K562 (cell line): ENCODE data around the gene PNMA8A. TPM values are rescaled to one million over a fixed set of nuclear protein-coding genes. Genes with fewer than 3 reads are reported as not detected.

Experiments
- BCL6 ChIP-seq: fragments of 250-450 bp; sonication (Bioruptor Pico); IDR thresholded peaks from 2 replicates; pipeline ENCODE4 v1.4.0; 2020
- CTCF ChIP-seq, 3 experiments: IDR thresholded peaks in 2 of 3; conservative IDR thresholded peaks in 1 of 3; 2 replicates each; pipeline ENCODE4 v1.5.1; 2011 to 2012; ENCODE audit warnings: low read length in 3 of 3, mild to moderate bottlenecking in 3 of 3, control low read depth in 2 of 3, improper control_type of control experiment in 1 of 3, inconsistent platforms in 1 of 3, low read depth in 1 of 3, mixed read lengths in 1 of 3, moderate library complexity in 1 of 3; ENCODE audit not compliant: insufficient read depth in 2 of 3
- DEAF1 ChIP-seq: fragments of 450-650 bp; formaldehyde crosslinking; IDR thresholded peaks from 2 replicates; pipeline ENCODE4 v1.4.0; 2020; ENCODE audit warnings: mild to moderate bottlenecking, moderate library complexity
- EHMT2 ChIP-seq: fragments of 450-650 bp; IDR thresholded peaks from 2 replicates; pipeline ENCODE4 v1.6.1; 2018; ENCODE audit warnings: antibody characterized with exemption
- LARP7 ChIP-seq: fragments of 450-650 bp; IDR thresholded peaks from 2 replicates; pipeline ENCODE4 v1.6.1; 2016
- MIER1 ChIP-seq: fragments of 450-650 bp; IDR thresholded peaks from 2 replicates; pipeline ENCODE4 v1.6.1; 2016; ENCODE audit warnings: antibody characterized with exemption, mild to moderate bottlenecking, low read depth
- PRDM10 ChIP-seq: fragments of 450-650 bp; IDR thresholded peaks from 2 replicates; pipeline ENCODE4 v1.6.1; 2018; ENCODE audit not compliant: partially characterized antibody
- PRPF4 ChIP-seq: fragments of 200-400 bp; formaldehyde crosslinking; IDR thresholded peaks from one replicate; pipeline ENCODE4 v1.6.1; 2017; ENCODE audit warnings: low read length, low read depth, mild to moderate bottlenecking; ENCODE audit not compliant: insufficient read depth, poor library complexity, severe bottlenecking
- SIN3B ChIP-seq: fragments of 450-650 bp; IDR thresholded peaks from 2 replicates; pipeline ENCODE4 v1.6.1; 2017; ENCODE audit warnings: low read depth, mild to moderate bottlenecking, moderate library complexity
- ZNF785 ChIP-seq: fragments of 250-450 bp; sonication (Bioruptor Pico); IDR thresholded peaks from 2 replicates; pipeline ENCODE4 v1.4.0; 2020; ENCODE audit warnings: mild to moderate bottlenecking
- polyA plus RNA-seq, 8 experiments: library from polyadenylated mRNA; depleted of rRNA in 4 of 8; stranded (reverse) in 5 of 8; unstranded in 3 of 8; fragments of >200 nt; fragmentation: Nextera tagmentation in 2 of 8; fragmentation: Illumina TruSeq in 1 of 8; extraction: Ambion mirVana in 2 of 8; extraction: Trizol in 1 of 8; gene quantifications; 2 replicates each; pipeline versions ENCODE4 v1.2.1 to v1.2.3, GENCODE V29; 2011 to 2014; ENCODE audit warnings: inconsistent platforms in 1 of 8, missing spikeins in 1 of 8
- total RNA-seq, 7 experiments: library from RNA; depleted of rRNA in 6 of 7; stranded (reverse); fragments of >200 nt in 6 of 7; fragmentation: Illumina TruSeq in 2 of 7; extraction: Trizol in 2 of 7; gene quantifications; 2 replicates each; pipeline versions ENCODE4 v1.2.1 to v1.2.3, GENCODE V29; 2011 to 2021; ENCODE audit warnings: low replicate concordance in 1 of 7
- TF ChIP-seq, protein P1 (sequence below), 2 experiments: fragments of 450-650 bp; formaldehyde crosslinking in 1 of 2; IDR thresholded peaks; 2 replicates each; pipeline versions ENCODE4 v1.4.0 to v1.6.1; 2014 to 2020; ENCODE audit warnings: mild to moderate bottlenecking in 2 of 2, borderline replicate concordance in 1 of 2, low read depth in 1 of 2

Gene PNMA8A
- total and polyA plus RNA-seq, 9 of the 15 experiments (the other 6 are each of a cell fraction or from before 2014, with no cell fraction given), result 6.6 to 23.8 (median 14.9) TPM

DNA sequence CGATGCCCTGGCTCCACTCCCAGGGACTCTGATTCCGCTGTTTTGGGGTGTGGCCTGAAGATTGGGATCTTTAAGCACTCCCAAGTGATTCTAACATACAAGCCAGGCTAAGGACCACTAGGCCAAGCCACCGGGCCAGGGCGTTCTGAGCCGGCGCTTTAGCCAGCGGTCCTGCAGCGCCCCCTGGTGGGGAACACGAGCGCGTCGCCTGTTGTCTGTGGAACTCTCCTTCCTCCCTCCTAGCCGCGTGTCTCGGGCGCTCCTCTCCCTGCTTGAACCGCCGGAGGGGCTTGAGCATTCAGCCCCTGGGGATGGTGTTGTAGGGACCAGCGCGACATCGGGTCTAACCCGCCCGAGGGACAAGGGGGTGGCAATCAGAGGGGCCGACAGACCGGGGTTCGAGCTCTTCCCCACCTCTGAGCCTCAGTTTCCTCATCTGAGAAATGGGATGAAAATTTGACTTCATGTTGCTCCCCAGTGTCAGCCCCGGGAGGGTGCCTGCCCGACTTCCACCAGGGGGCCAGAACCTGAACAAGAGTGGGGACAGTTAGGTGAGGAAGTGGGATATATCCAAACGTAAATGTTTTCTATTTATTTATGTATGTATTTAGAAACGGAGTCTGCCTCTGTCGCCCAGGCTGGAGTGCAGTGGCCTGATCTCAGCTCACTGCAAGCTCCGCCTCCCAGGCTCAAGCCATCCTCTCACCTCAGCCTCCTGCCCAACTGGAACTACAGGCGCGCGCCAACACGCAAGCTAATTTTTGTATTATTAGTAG is 42.3 kb upstream of the PNMA8A start (continued):
- TF ChIP-seq, protein P1, sequence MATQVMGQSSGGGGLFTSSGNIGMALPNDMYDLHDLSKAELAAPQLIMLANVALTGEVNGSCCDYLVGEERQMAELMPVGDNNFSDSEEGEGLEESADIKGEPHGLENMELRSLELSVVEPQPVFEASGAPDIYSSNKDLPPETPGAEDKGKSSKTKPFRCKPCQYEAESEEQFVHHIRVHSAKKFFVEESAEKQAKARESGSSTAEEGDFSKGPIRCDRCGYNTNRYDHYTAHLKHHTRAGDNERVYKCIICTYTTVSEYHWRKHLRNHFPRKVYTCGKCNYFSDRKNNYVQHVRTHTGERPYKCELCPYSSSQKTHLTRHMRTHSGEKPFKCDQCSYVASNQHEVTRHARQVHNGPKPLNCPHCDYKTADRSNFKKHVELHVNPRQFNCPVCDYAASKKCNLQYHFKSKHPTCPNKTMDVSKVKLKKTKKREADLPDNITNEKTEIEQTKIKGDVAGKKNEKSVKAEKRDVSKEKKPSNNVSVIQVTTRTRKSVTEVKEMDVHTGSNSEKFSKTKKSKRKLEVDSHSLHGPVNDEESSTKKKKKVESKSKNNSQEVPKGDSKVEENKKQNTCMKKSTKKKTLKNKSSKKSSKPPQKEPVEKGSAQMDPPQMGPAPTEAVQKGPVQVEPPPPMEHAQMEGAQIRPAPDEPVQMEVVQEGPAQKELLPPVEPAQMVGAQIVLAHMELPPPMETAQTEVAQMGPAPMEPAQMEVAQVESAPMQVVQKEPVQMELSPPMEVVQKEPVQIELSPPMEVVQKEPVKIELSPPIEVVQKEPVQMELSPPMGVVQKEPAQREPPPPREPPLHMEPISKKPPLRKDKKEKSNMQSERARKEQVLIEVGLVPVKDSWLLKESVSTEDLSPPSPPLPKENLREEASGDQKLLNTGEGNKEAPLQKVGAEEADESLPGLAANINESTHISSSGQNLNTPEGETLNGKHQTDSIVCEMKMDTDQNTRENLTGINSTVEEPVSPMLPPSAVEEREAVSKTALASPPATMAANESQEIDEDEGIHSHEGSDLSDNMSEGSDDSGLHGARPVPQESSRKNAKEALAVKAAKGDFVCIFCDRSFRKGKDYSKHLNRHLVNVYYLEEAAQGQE (IDR thresholded peaks at IDR 0.05; ENCODE audit: borderline replicate concordance), result peak; percentile 89
- TF ChIP-seq, protein P1 (CRISPR knock-in tag; IDR thresholded peaks at IDR 0.05; ENCODE audit: low read depth), result no peak
- TF ChIP-seq CTCF (IDR thresholded peaks at IDR 0.05 in 2 of 3, conservative IDR thresholded peaks at IDR 0.05 in 1 of 3; ENCODE audit: insufficient read depth in 2 of 3, low read depth in 1 of 3, low read length in 3 of 3) (peak; percentile 95 to 97 (median 95)), SIN3B (no peak), DEAF1 (CRISPR knock-in tag) (peak; percentile 85), PRPF4 (no peak), LARP7 (no peak), PRDM10 (no peak), BCL6 (CRISPR knock-in tag) (no peak), ZNF785 (CRISPR knock-in tag) (no peak), EHMT2 (no peak), MIER1 (0 out of 2 replicates have a peak, but pooled peaks have one; percentile 35)
